M059J (cell line): ENCODE data around the gene COL8A1. TPM values are rescaled to one million over a fixed set of nuclear protein-coding genes. Genes with fewer than 3 reads are reported as not detected.

Source experiments
- DNase-seq: peaks from one replicate; pipeline ENCODE4 v3.0.0-alpha.2; 2012; ENCODE audit warnings: low read depth
- total RNA-seq: library from RNA; depleted of rRNA; stranded (reverse); fragments of >200 nt; shearing (Covaris generic); gene quantifications from 2 replicates; pipeline ENCODE4 v1.2.3, GENCODE V29; 2014

COL8A1 gene
- total RNA-seq, 1 experiment from 2014 or later, result 349 TPM

- no peak for DNase-seq
These were observed 32.2 kb downstream of the COL8A1 start for GRCh38 chr3:99670556-99670950.

- peak; percentile 80 for DNase-seq
These were observed 35.8 kb downstream of the COL8A1 start for GRCh38 chr3:99674086-99674789.

DNA sequence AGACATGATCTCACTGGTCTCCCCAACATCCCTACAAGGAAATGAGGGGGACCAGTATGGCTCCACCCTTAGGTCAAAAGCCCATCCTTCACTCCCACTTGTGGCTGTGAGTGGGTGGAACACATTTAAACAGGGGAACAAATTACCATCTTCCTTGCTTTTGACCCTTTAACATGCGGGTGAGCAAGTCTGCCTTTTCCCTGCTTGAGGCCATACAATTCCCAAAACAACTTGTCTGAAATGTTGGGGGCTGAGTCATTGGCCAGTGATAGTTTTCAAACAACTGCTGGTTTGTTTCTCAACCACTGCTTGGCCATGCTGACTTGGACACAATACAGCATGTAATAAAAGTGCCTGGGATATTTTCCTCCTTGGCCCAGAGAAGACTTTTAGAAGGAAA, 39.6 kb downstream of the COL8A1 start:
- peak; percentile 93 for DNase-seq

DNA sequence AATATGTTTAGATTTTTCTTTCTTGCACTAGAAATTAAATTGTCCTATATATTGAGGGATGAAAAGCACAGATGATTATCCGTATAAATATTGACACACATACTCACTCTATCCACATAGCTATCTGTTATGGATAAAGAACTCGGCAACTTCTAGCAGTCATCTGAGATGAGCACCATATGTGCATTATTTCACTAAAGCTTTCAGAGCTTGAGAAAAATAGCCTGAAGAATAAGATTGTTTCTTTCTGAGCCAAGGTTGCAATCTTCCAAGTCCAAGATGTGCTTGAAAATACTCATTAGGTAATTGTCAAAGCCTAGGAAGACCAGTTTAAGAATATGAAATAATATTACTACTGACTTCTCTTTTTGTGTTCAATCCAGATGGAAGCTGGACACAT, 40.5 kb downstream of the COL8A1 start:
- DNase-seq, result no peak

GRCh38 chr3:99681512-99681911, 43.1 kb downstream of the COL8A1 start:
- no peak for DNase-seq

- no peak for DNase-seq
These were observed 43.6 kb downstream of the COL8A1 start for GRCh38 chr3:99681976-99682375.

DNA sequence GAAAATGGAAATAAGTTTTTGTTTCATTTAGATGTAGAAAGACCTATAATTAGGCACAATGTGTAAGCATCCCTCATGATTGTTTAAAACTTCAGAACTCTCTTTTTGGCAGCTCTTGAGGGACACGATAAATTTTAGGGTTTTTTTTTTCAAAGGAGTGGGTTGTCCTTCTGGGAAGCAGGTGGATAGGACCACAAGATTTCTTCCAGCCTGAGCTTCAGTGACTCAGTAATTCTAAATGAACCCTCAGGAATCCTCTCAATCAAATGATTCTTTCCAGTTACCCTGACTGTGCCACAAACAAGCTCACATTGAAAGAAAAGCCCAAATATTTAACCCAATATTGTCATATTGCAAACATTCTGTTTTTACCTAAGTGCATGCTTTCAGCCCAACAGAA, 45.1 kb downstream of the COL8A1 start:
- DNase-seq, result peak; percentile 50

GRCh38 chr3:99683876-99684275, 45.5 kb downstream of the COL8A1 start:
- no peak for DNase-seq

DNA sequence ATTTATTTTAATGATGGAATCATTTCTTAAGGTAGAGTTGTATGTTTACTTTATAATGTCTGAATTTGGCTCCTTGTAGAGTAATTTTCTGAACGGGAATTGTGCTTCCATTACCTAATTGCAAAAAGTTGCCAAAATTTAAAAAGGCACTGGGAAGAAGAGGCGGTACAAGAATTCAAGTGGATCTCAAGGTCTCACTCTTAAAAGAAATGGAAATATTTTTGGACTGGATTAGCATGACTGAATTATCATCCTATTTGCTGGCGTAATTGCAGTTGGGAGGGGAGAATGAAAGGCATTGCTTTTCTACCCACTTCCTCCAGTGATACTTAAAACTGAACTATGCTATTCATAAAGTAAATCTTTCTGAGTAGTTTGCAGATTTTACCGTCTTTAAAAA, 46.2 kb downstream of the COL8A1 start:
- DNase-seq, result no peak

- DNase-seq, result no peak
These were observed 48.1 kb downstream of the COL8A1 start for GRCh38 chr3:99686469-99686868.

- peak; percentile 64 for DNase-seq
These were observed 48.7 kb downstream of the COL8A1 start for GRCh38 chr3:99686955-99687612.

DNA sequence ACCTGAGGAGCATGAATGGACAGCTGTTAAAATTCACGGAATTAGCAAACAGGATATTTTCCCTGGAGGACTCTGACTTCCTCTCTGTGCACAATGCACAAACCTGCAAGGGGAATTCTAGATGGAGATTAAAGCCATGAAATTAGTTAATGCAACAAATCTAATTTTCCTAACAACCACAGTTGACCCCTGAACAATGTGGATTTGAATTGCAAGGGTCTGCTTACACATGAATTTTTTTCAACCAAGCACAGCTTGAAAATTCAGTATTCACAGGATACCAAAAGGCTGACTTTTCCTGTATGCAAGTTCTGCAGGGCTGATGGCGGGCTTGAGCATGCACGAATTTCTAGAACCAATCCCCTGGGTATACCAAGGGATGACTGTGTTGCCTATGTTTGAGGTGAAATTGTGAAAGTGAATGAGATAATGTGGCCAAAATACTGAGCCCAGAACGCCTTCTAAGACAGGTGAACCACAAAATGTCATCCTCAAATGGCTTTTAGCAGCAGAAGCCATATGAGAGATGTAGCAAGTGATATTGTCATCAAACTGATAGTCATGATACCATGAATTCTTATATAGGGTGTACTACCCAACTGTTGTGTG, 52.5 kb downstream of the COL8A1 start:
- no peak for DNase-seq

DNA sequence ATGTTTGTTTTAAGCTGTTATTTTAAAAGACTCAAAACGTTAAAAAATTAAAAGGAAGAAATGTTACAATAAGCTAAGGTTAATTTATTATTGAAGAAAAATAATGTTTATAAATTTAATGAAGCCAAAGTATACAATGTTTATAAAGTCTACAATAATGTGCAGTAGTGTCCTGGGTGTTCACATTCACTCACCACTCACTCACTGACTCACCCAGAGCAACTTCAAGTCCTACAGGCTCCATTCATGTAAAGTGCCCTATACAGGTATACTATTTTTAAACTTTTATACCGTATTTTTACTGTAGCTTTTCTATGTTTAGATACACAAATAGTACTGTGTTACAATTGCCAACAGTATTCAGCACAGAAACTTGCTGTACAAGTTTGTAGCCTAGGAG, 55.2 kb downstream of the COL8A1 start:
- no peak for DNase-seq

GRCh38 chr3:99696497-99696896, 58.1 kb downstream of the COL8A1 start:
- DNase-seq, result no peak

GRCh38 chr3:99697250-99697649, 58.9 kb downstream of the COL8A1 start:
- DNase-seq, result peak; percentile 72

DNA sequence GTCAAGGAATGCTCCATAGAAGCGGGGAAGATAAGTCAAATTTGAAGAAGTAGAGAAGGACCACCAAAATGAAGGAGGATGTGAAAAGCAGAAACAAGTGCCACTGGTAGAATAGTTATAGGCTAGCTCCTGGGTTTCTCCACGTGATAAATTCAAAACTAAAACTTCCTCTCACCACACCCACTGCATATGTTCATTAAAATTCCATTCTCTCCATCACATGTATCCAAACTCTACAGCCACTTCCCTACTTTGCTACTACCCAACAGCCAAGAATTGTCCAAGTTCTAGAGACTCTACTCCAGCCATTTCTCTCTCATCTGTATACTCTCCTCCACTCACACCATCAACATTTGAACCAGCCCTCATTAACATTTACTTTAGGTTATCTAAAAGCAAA, 60.5 kb downstream of the COL8A1 start:
- no peak for DNase-seq

- peak; percentile 92 for DNase-seq
These were observed 61.4 kb downstream of the COL8A1 start for GRCh38 chr3:99699841-99700240.

DNA sequence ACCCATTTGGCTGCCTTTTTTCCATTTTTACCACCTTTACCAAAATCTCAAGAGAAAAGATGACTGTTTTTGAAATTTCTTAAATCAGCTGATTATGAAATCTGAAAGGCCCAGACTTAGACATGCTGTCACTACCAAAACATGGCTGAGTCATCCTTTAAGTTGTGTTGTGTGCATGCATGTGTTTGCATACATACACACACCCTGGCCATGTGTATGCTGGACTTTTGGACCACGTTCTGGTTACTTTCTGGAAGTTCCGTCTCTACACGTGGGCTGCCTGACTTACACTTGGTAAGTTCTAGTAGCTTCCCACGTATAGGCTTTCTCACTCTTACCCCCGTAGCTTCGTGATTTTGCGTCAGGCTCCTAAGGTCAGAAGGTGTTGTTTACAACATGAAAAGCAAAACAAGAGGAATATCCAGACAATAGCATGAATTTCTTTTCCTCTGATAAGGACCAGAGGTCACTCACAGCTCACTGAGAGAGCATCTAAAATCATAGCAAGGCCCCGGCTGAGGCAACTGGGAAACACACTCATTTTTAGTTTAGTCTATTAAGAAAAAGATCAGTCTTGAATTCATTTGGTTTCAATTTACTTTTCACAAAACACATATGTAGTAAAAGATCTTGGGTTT, 62.4 kb downstream of the COL8A1 start:
- DNase-seq, result no peak

- peak; percentile 46 for DNase-seq
These were observed 64.9 kb downstream of the COL8A1 start for GRCh38 chr3:99702953-99703943.

GRCh38 chr3:99704417-99704816, 66.0 kb downstream of the COL8A1 start:
- DNase-seq, result no peak

DNA sequence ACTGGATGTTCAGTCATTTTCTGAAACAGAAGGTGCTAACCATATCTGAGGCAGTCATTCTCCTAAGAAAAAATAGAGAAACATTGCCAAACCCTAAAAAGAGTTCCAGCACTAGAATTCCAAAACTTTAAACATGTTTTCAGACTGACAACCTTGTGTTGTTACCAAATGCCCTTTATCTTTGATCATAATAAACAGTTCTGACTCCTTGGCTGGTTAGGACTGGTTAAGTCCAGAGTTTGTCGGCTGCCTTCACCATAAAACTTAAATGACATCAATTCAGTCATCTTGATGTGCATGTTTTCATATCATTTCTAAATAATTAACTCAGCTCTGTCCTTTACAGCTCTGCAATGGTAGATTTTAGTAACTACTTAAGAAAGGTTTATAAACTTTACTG, 68.0 kb downstream of the COL8A1 start:
- DNase-seq, result no peak
